ENCODE data around the gene POLD3.

DNA sequence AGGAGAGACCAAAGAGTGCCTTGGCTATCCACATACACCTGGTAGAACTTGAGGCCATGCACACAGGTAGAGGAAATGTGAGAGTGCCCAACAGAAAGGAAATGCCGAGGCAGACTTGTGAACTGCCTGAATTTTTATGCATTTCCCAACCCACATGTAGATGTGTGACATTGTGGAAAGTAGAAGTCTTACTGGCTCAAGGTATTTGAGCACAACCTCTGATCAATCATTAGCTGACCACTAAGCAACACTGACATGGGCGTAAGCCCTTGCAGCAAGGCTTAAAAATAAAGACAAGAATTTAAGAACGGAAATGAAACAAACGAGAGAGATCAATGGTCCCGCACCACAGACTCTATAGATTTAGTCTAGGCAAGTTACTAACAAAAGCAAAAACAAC is 62.6 kb downstream of the POLD3 start:
- TF ChIP-seq CBX2 (IDR thresholded peaks at IDR 0.05; ENCODE audit: borderline replicate concordance, low read depth) (no peak), BHLHE40 (IDR thresholded peaks at IDR 0.05; ENCODE audit: low read depth, low read length) (no peak), POLR2A (IDR thresholded peaks at IDR 0.05; ENCODE audit: low read length) (no peak), RAD21 (conservative IDR thresholded peaks at IDR 0.05 in 1 of 2, IDR thresholded peaks at IDR 0.05 in 1 of 2) (no peak), CHD4 (IDR thresholded peaks at IDR 0.05; ENCODE audit: borderline replicate concordance) (no peak), JUNB (IDR thresholded peaks at IDR 0.05) (no peak), NR3C1 (IDR thresholded peaks at IDR 0.05) (no peak), EP300 (IDR thresholded peaks at IDR 0.05) (no peak), CHD2 (IDR thresholded peaks at IDR 0.05; ENCODE audit: low read length, partially characterized antibody) (no peak), JUN (IDR thresholded peaks at IDR 0.05) (no peak), MAZ (IDR thresholded peaks at IDR 0.05; ENCODE audit: borderline replicate concordance, low read depth, low read length) (no peak)
- TF ChIP-seq, protein P1, sequence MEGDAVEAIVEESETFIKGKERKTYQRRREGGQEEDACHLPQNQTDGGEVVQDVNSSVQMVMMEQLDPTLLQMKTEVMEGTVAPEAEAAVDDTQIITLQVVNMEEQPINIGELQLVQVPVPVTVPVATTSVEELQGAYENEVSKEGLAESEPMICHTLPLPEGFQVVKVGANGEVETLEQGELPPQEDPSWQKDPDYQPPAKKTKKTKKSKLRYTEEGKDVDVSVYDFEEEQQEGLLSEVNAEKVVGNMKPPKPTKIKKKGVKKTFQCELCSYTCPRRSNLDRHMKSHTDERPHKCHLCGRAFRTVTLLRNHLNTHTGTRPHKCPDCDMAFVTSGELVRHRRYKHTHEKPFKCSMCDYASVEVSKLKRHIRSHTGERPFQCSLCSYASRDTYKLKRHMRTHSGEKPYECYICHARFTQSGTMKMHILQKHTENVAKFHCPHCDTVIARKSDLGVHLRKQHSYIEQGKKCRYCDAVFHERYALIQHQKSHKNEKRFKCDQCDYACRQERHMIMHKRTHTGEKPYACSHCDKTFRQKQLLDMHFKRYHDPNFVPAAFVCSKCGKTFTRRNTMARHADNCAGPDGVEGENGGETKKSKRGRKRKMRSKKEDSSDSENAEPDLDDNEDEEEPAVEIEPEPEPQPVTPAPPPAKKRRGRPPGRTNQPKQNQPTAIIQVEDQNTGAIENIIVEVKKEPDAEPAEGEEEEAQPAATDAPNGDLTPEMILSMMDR (IDR thresholded peaks at IDR 0.05): no peak
- TF ChIP-seq, protein P2, sequence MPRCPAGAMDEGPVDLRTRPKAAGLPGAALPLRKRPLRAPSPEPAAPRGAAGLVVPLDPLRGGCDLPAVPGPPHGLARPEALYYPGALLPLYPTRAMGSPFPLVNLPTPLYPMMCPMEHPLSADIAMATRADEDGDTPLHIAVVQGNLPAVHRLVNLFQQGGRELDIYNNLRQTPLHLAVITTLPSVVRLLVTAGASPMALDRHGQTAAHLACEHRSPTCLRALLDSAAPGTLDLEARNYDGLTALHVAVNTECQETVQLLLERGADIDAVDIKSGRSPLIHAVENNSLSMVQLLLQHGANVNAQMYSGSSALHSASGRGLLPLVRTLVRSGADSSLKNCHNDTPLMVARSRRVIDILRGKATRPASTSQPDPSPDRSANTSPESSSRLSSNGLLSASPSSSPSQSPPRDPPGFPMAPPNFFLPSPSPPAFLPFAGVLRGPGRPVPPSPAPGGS (IDR thresholded peaks at IDR 0.05): no peak

Measured in A549 (cell line).